Ishikawa (cell line): ENCODE data around the gene OVCH1.

ENCODE experiments used
- CEBPB ChIP-seq: IDR thresholded peaks from 2 replicates; pipeline ENCODE4 v1.6.1; 2012
- CREB1 ChIP-seq: IDR thresholded peaks from 2 replicates; pipeline ENCODE4 v1.6.1; 2012; ENCODE audit warnings: low read depth
- EGR1 ChIP-seq: IDR thresholded peaks from 2 replicates; pipeline ENCODE4 v1.6.1; 2012
- EP300 ChIP-seq: IDR thresholded peaks from 2 replicates; pipeline ENCODE4 v1.6.1; 2012; ENCODE audit warnings: borderline replicate concordance
- FOXM1 ChIP-seq: IDR thresholded peaks from 2 replicates; pipeline ENCODE4 v1.6.1; 2012; ENCODE audit warnings: low read depth, borderline replicate concordance
- NFIC ChIP-seq: IDR thresholded peaks from 2 replicates; pipeline ENCODE4 v1.6.1; 2012
- RAD21 ChIP-seq: IDR thresholded peaks from 2 replicates; pipeline ENCODE4 v1.6.1; 2012; ENCODE audit warnings: low read depth
- TAF1 ChIP-seq: IDR thresholded peaks from 2 replicates; pipeline ENCODE4 v1.6.1; 2012; ENCODE audit warnings: low read depth, mild to moderate bottlenecking
- TCF12 ChIP-seq: IDR thresholded peaks from 2 replicates; pipeline ENCODE4 v1.6.1; 2012; ENCODE audit warnings: low read depth
- TEAD4 ChIP-seq: IDR thresholded peaks from 2 replicates; pipeline ENCODE4 v1.6.1; 2012
- YY1 ChIP-seq: IDR thresholded peaks from 2 replicates; pipeline ENCODE4 v1.6.1; 2012; ENCODE audit warnings: low read depth
- ZBTB7A ChIP-seq: IDR thresholded peaks from 2 replicates; pipeline ENCODE4 v1.6.1; 2012; ENCODE audit warnings: low read depth
- TF ChIP-seq, protein P1 (sequence below): IDR thresholded peaks from 2 replicates; pipeline ENCODE4 v1.6.1; 2012
- TF ChIP-seq, protein P2 (sequence below): IDR thresholded peaks from 2 replicates; pipeline ENCODE4 v1.6.1; 2012; ENCODE audit warnings: low read depth, mild to moderate bottlenecking
- TF ChIP-seq, protein P3 (sequence below): IDR thresholded peaks from 2 replicates; pipeline ENCODE4 v1.6.1; 2012

Gene OVCH1

DNA sequence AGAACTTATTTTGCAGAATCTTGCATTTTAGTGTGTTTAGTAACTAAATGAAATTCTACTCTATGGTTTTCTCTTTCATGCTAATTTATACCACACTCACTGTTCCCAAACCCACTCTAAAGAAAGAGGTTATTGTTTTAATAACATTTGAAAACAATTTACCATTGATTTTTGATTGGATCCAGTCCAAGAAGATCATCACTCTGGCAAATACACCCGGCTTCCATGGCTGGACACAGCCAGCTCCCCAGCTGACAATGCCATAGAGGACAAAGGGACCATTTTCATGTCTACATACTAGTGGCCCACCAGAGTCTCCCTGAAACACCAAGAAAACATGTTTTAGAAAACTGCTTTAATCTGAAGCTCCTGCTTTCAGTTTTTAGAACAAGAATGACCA is 42.4 kb downstream of the OVCH1 start:
- TF ChIP-seq, protein P1, sequence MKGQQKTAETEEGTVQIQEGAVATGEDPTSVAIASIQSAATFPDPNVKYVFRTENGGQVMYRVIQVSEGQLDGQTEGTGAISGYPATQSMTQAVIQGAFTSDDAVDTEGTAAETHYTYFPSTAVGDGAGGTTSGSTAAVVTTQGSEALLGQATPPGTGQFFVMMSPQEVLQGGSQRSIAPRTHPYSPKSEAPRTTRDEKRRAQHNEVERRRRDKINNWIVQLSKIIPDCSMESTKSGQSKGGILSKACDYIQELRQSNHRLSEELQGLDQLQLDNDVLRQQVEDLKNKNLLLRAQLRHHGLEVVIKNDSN, result no peak
- no peak for TF ChIP-seq EP300
- no peak for TF ChIP-seq CREB1
- TF ChIP-seq ZBTB7A, result no peak
- no peak for TF ChIP-seq EGR1
- no peak for TF ChIP-seq FOXM1
- TF ChIP-seq, protein P2, sequence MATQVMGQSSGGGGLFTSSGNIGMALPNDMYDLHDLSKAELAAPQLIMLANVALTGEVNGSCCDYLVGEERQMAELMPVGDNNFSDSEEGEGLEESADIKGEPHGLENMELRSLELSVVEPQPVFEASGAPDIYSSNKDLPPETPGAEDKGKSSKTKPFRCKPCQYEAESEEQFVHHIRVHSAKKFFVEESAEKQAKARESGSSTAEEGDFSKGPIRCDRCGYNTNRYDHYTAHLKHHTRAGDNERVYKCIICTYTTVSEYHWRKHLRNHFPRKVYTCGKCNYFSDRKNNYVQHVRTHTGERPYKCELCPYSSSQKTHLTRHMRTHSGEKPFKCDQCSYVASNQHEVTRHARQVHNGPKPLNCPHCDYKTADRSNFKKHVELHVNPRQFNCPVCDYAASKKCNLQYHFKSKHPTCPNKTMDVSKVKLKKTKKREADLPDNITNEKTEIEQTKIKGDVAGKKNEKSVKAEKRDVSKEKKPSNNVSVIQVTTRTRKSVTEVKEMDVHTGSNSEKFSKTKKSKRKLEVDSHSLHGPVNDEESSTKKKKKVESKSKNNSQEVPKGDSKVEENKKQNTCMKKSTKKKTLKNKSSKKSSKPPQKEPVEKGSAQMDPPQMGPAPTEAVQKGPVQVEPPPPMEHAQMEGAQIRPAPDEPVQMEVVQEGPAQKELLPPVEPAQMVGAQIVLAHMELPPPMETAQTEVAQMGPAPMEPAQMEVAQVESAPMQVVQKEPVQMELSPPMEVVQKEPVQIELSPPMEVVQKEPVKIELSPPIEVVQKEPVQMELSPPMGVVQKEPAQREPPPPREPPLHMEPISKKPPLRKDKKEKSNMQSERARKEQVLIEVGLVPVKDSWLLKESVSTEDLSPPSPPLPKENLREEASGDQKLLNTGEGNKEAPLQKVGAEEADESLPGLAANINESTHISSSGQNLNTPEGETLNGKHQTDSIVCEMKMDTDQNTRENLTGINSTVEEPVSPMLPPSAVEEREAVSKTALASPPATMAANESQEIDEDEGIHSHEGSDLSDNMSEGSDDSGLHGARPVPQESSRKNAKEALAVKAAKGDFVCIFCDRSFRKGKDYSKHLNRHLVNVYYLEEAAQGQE, result no peak
- TF ChIP-seq CEBPB, result no peak
- TF ChIP-seq RAD21, result no peak
- TF ChIP-seq TEAD4, result no peak
- TF ChIP-seq NFIC, result no peak
- no peak for TF ChIP-seq TCF12
- TF ChIP-seq, protein P3, sequence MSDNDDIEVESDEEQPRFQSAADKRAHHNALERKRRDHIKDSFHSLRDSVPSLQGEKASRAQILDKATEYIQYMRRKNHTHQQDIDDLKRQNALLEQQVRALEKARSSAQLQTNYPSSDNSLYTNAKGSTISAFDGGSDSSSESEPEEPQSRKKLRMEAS, result no peak

DNA sequence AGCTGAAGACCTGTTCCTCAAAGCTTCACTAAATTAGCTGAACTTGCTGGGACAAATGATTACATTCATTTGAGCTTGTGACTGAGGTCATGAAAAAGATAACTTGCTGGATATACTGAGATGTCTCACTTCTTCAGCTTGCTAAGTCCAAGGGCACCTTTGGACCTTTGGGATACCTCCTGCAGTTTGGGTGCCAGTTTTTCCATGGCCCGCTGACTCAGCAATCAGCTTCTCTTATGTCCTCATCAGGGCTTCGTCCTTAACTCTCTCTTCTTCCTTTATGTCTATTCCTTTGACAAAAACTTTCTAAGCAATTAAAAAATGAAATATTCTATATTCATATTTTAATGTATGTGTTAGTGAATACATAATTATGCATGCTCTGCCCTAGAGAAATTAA is 45.6 kb downstream of the OVCH1 start:
- TF ChIP-seq, protein P1, result no peak
- no peak for TF ChIP-seq EGR1
- no peak for TF ChIP-seq RAD21

DNA sequence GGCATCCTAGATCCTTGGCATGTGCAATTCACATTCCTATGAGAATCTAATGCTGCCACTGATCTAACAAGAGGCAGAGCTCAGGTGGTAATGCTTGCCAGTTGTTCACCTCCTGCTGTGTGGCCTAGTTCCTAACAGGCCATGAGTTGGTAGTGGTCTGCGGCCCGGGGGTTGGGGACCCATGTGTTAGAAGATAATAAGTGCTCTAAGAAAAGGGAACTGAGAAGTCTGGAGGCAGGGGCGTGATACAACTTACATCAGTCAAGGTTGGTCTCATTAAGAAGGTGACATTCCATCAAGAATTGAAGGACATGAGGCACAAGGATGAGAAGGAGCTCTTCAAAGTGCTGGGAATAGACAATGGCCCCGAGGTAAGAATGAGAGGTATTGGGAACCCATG is 49.3 kb downstream of the OVCH1 start:
- TF ChIP-seq RAD21 (no peak), TAF1 (no peak), TCF12 (no peak), CEBPB (no peak), YY1 (no peak), FOXM1 (no peak), ZBTB7A (no peak)
- TF ChIP-seq, protein P2, result no peak
- TF ChIP-seq, protein P1, result no peak
- TF ChIP-seq, protein P3, result no peak

DNA sequence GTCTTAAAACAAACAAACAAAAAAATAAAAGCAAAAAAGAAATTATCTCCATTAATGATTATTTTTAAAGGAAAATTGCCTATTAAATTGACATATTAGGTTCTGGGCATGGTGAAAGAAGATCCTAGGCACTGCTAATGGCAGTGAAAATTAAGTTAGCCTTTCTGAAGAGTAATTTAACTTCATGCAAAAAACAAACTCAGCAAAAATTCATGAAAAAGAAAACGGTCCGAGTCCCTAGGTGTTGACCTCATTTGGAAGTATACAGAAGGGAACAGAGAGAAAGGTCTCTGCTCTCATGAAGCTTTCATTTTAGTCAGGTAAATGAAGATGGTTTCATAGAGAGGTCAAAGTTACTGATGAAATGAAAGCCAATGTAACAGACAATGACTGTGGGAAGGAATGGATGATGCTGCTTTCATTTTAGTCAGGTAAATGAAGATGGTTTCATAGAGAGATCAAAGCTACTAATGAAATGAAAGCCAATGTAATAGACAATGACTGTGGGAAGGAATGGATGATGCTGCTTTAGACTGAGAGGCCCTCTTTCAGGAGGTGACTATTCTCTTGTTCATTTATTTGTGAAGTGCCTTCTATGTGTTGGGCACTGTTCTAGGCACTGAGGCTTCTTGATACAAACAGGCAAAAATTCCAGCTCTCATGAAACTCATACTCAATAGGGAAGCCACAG is 50.1 kb downstream of the OVCH1 start:
- TF ChIP-seq, protein P1, result no peak
- TF ChIP-seq CREB1 (no peak), YY1 (no peak), EP300 (no peak), ZBTB7A (no peak), TCF12 (no peak), CEBPB (no peak), FOXM1 (no peak), EGR1 (no peak), TAF1 (no peak), NFIC (no peak)
- TF ChIP-seq, protein P2, result no peak
- TF ChIP-seq, protein P3, result no peak
